WTC11 (cell line): ENCODE results near the gene SNRPA.

ENCODE experiments used
- CREM ChIP-seq: sonication (generic); formaldehyde crosslinking; IDR thresholded peaks from 2 replicates; pipeline ENCODE4 v1.8.1; 2022; ENCODE audit warnings: mild to moderate bottlenecking, missing genetic modification reagents, moderate library complexity
- TF ChIP-seq, protein P1 (sequence below): fragments of 200-600 bp; IDR thresholded peaks from 2 replicates; pipeline ENCODE4 v1.8.0; 2022; ENCODE audit warnings: antibody characterized with exemption
- TF ChIP-seq, protein P2 (sequence below): sonication (generic); formaldehyde crosslinking; IDR thresholded peaks from 2 replicates; pipeline ENCODE4 v1.8.1; 2022; ENCODE audit warnings: missing genetic modification reagents, borderline replicate concordance

DNA sequence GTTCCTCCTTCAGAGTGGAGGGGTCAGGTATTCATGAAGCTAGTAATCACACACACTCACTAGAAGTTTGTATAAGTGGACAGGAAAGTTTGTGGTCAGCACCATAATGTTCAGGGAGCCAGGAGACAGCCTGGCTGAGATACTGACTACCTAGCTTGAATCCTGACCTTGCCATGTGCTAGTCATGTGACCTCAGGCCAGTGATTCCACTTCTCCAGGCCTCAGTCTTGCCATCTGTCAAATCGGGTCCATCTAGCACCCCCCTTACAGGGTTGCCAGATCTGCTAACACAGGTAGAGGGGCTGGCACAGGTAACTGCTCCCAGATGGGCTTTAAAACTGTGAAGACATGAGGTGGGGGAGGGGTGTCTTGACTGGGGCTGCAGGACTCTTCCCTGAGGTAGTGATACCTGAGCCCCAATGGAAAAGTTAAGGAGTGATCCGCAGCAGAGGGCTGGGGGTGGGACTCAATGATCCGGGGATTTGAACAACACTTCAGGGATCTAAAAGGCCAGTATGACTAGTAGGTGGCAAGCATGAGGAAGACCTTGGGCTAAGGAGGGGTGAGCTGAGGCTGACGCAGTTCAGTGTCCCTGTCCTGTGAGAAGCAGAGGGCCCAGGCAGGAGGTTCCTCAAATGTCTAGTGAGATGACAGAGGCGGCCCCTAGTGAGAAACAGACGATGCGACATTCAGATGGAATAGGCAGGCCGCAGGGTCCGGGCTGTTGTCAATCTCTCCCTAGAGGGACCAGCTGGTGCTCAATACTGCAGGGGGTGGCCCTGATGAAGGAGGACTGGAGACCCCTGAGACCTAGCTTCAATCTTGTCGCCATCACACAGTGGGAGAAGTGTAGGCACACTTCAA lies 9.2 kb upstream of the SNRPA start:
- TF ChIP-seq, protein P1, sequence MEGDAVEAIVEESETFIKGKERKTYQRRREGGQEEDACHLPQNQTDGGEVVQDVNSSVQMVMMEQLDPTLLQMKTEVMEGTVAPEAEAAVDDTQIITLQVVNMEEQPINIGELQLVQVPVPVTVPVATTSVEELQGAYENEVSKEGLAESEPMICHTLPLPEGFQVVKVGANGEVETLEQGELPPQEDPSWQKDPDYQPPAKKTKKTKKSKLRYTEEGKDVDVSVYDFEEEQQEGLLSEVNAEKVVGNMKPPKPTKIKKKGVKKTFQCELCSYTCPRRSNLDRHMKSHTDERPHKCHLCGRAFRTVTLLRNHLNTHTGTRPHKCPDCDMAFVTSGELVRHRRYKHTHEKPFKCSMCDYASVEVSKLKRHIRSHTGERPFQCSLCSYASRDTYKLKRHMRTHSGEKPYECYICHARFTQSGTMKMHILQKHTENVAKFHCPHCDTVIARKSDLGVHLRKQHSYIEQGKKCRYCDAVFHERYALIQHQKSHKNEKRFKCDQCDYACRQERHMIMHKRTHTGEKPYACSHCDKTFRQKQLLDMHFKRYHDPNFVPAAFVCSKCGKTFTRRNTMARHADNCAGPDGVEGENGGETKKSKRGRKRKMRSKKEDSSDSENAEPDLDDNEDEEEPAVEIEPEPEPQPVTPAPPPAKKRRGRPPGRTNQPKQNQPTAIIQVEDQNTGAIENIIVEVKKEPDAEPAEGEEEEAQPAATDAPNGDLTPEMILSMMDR: no peak
- TF ChIP-seq, protein P2, sequence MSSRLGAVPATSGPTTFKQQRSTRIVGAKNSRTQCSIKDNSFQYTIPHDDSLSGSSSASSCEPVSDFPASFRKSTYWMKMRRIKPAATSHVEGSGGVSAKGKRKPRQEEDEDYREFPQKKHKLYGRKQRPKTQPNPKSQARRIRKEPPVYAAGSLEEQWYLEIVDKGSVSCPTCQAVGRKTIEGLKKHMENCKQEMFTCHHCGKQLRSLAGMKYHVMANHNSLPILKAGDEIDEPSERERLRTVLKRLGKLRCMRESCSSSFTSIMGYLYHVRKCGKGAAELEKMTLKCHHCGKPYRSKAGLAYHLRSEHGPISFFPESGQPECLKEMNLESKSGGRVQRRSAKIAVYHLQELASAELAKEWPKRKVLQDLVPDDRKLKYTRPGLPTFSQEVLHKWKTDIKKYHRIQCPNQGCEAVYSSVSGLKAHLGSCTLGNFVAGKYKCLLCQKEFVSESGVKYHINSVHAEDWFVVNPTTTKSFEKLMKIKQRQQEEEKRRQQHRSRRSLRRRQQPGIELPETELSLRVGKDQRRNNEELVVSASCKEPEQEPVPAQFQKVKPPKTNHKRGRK (CRISPR knock-in tag): no peak
- TF ChIP-seq CREM (CRISPR knock-in tag): no peak
